Stimulated activated CD8-positive, alpha-beta memory T cell treated with anti-CD3 and anti-CD28 coated beads, Interleukin-2, amount 100 ng/mL, for 48 hours (primary cell): ENCODE measurements around the gene ZNF746.
"Not testable (repeated sequence)": the region's sequence is repeated elsewhere in the genome, so short reads cannot be mapped to it uniquely, and the experiment has no call there.

Source experiments
- DNase-seq, 2 donors: peaks; one replicate each; pipeline ENCODE4 v3.0.0-alpha.2; 2020; ENCODE audit warnings: low read depth in 2 of 2

The ZNF746 gene

GRCh38 chr7:149497467-149498261, at the start of gene ZNF746:
ZNF746 (minus strand) TSS chr7:149497809; CDS start chr7:149497536, 273 bp downstream.
- peak; percentile 71 to 78 for DNase-seq

- no peak for DNase-seq
Observed at GRCh38 chr7:149547126-149547525, 49.5 kb upstream of the ZNF746 start.

- DNase-seq, result no peak
Observed at GRCh38 chr7:149546331-149546730, 48.7 kb upstream of the ZNF746 start.

DNA sequence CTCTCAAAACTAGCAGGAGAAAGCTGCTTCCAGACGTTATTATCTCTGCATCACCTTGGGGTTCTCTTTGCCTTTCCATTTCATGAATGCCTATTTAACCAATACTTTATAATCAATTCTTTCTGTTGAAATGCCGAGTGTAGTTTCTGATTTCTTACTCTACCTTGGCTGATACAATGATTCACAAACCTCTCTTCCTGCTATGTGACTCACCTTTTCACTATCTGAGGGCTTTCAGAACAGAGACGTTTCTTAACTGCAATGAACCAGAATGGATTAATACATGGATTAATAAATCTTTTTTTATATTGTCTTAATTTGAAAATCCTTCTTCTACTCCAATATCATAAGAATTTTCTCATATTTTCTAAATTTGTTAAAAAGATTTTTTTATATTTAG, 46.4 kb upstream of the ZNF746 start:
- no peak for DNase-seq

DNA sequence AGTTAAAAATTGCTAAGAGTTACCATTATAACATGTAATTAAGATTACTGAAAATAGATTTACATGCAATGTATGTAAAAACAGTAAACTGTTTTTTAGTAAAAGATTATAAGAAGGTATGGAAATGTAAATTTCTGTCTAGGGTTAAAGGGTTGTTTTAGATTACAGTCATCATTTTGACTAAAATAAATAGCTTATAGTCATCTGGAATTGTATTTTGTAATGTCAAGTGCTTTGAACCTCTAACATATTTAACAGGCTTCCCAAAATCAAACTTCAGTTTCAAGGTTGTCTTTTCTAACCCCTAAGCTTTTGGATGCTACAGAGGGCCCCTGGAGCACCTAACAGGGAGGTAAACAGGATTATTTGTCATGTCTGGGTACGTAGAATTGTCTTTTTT, 35.0 kb upstream of the ZNF746 start:
- DNase-seq, result no peak

- DNase-seq, result no peak
Observed at GRCh38 chr7:149529136-149529718, 31.6 kb upstream of the ZNF746 start.

DNA sequence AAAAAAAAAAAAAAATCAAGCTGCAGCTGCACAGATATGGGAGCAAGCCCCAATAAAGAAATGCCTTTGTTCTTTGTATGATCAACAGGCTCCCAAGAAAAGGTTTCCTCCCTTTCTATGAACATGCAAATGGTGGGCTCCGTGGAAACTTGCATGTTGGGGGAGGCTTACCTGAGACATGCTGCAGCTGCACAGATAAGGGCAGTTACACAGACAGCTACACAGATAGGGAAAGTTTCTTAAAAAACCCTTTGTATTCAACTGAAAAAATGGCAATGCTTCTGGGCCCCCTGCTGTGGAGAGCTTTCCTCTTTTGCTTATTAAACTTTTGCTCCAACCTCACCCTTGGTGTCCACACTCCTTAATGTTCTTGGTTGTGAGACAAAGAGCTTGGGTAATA, 29.8 kb upstream of the ZNF746 start:
- DNase-seq, result no peak

- no peak for DNase-seq
Observed at GRCh38 chr7:149525280-149525679, 27.7 kb upstream of the ZNF746 start.

GRCh38 chr7:149524394-149524793, 26.8 kb upstream of the ZNF746 start:
- no peak for DNase-seq

DNA sequence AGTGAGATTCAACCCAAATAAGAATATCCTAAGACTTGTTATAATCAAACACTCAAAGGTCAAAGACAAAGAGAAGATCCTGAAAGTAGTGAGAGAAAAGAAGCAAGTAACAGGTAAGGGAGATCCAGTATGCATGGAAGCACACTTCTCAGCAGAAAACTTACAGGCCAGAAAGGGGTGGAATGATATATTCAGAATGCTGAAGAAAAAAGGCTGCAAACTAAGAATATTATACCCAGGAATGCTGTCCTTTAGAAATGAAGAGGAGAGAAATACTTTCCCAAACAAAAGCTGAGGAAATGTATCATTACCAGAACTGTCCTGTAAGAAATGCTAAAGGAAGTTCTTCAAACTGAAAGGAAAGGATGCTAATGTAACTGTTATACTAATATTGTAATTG, 12.6 kb upstream of the ZNF746 start:
- no peak for DNase-seq

DNA sequence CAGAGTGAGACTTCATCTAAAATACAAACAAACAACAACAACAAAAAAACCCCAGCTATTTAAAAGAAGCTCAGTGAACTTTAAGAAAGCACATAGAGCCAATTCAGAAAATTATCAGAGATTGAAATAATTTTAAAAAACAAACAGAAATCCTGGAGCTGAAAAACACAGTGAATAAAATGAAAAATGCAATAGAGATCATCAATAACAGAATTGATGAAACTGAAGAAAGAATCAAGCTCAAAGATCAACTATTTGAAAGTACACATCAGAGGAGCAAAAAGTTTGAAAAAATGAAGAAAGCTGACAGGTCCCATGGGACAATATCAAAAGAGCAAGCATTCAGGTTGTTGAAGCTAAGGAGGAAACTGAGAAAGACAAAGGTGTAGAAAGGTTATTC, 12.2 kb upstream of the ZNF746 start:
- DNase-seq, result no peak

GRCh38 chr7:149505551-149505950, 7.9 kb upstream of the ZNF746 start:
- DNase-seq, result no peak

DNA sequence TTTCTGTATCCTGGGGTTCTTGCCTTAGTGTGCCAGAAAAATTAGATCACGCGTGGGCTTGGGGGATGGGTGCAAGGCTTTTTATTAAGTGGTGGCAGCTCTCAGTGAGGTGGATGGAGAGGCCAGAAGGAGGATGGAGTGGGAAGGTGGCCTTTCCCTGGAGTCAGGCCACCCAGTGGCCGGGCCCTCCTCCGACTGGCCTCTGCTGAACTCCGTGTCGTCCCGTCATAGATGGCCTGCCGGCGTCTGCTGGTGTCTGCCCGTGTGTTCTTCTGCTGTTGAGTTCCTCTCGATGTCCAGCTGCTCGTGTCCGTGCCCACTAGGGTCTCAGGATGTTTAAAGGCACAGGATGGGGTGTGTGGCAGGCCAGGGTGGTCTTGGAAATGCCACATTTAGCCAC, 4.0 kb upstream of the ZNF746 start:
- no peak for DNase-seq

- no peak for DNase-seq
Observed at GRCh38 chr7:149500910-149501309, 3.3 kb upstream of the ZNF746 start.

- DNase-seq, result no peak
Observed at GRCh38 chr7:149500201-149500600, 2.6 kb upstream of the ZNF746 start.

- no peak for DNase-seq
Observed at GRCh38 chr7:149498811-149499210, 1.2 kb upstream of the ZNF746 start.

- peak; percentile 33 to 46 for DNase-seq
Observed at GRCh38 chr7:149496642-149497391, 792 bp downstream of the ZNF746 start.

- no peak for DNase-seq
Observed at GRCh38 chr7:149495785-149496641, 1.6 kb downstream of the ZNF746 start.

- no peak for DNase-seq
Observed at GRCh38 chr7:149494738-149495368, 2.8 kb downstream of the ZNF746 start.

DNA sequence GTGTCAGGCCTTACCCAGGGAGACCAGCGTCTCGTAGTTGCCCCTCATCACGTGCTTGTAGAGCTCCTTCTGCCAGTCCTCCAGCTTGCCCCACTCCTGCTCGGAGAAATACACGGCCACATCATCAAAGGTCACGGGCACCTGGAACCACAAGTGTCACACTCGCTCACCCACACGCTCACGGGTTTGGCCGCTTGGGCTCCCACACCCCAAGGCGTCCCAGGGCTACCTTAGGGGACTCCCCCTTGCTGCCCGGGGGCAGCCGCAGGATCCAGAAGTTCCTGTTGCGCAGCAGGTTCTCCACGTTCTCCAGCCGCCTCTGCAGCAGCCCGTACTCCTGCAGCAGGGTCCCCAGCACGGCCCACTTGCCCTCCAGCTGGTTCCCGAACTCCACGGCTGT, 3.6 kb downstream of the ZNF746 start:
- not testable (repeated sequence) for DNase-seq

DNA sequence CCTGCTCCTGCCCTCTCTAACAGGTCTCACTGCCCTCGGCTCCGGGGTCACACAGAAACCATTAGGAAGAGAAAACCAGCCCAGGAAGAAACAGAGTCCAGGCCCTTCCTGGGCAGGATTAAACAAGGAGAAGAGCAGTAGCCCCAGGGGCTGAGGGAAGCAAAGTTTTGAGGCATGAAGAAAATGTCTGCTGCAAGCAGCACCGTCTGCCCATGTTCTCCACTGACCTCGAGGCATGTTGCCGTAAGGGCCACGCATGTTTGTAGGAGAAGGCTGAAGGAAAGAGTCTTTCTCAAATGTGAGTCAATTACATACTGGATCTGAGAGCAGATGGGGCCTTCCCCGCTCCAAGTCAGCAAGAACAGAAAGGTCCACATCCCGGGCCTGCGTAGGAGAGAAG, 4.2 kb downstream of the ZNF746 start:
- DNase-seq, result no peak
